ENCODE measurements around the gene SPATC1L.

- TF ChIP-seq, protein P1, sequence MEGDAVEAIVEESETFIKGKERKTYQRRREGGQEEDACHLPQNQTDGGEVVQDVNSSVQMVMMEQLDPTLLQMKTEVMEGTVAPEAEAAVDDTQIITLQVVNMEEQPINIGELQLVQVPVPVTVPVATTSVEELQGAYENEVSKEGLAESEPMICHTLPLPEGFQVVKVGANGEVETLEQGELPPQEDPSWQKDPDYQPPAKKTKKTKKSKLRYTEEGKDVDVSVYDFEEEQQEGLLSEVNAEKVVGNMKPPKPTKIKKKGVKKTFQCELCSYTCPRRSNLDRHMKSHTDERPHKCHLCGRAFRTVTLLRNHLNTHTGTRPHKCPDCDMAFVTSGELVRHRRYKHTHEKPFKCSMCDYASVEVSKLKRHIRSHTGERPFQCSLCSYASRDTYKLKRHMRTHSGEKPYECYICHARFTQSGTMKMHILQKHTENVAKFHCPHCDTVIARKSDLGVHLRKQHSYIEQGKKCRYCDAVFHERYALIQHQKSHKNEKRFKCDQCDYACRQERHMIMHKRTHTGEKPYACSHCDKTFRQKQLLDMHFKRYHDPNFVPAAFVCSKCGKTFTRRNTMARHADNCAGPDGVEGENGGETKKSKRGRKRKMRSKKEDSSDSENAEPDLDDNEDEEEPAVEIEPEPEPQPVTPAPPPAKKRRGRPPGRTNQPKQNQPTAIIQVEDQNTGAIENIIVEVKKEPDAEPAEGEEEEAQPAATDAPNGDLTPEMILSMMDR (IDR thresholded peaks at IDR 0.05 in 4 of 5, conservative IDR thresholded peaks at IDR 0.05 in 1 of 5): no peak
- no peak for TF ChIP-seq POLR2A (IDR thresholded peaks at IDR 0.05)
Measured at GRCh38 chr21:46171996-46172862, 12.0 kb downstream of the SPATC1L start.

All from gastrocnemius medialis (tissue), 4 donors.